ENCODE results near the gene LAIR2.

GRCh38 chr19:54535601-54536000 is 33.0 kb downstream of the LAIR2 start:
- TF ChIP-seq EZH2 (IDR thresholded peaks at IDR 0.05) (no peak), CTCF (IDR thresholded peaks at IDR 0.05) (no peak)

Measured in neural progenitor cell (in vitro differentiated cells).